HepG2 (cell line): ENCODE results near the gene PATL2. TPM values are rescaled to one million over a fixed set of nuclear protein-coding genes. Genes with fewer than 3 reads are reported as not detected.

ENCODE experiments used
- ARID4A ChIP-seq: sonication (generic); formaldehyde crosslinking; IDR thresholded peaks from 2 replicates; pipeline ENCODE4 v1.5.0; 2020; ENCODE audit warnings: mild to moderate bottlenecking, missing genetic modification reagents, borderline replicate concordance
- CENPT ChIP-seq: sonication (generic); formaldehyde crosslinking; IDR thresholded peaks from 2 replicates; pipeline ENCODE4 v1.8.0; 2022; ENCODE audit warnings: low read depth, mild to moderate bottlenecking, moderate library complexity, missing genetic modification reagents
- CHD2 ChIP-seq: IDR thresholded peaks from 2 replicates; pipeline ENCODE4 v1.6.1; 2011; ENCODE audit warnings: low read depth, low read length, improper control_type of control experiment
- EZH2 ChIP-seq: conservative IDR thresholded peaks from 2 replicates; pipeline ENCODE4 v1.6.1; 2012; ENCODE audit warnings: mild to moderate bottlenecking, low read depth, low read length, moderate library complexity
- HES4 ChIP-seq: sonication (generic); formaldehyde crosslinking; IDR thresholded peaks from 2 replicates; pipeline ENCODE4 v1.9.0; 2021; ENCODE audit warnings: mild to moderate bottlenecking, missing genetic modification reagents, borderline replicate concordance
- NKX3-1 ChIP-seq: sonication (generic); formaldehyde crosslinking; IDR thresholded peaks from 2 replicates; pipeline ENCODE4 v1.5.0; 2020; ENCODE audit warnings: missing genetic modification reagents
- RFX5 ChIP-seq: IDR thresholded peaks from 2 replicates; pipeline ENCODE4 v1.6.1; 2011; ENCODE audit warnings: low read depth, low read length, improper control_type of control experiment
- SETDB1 ChIP-seq: sonication (generic); formaldehyde crosslinking; IDR thresholded peaks from 2 replicates; pipeline ENCODE4 v1.5.1; 2020; ENCODE audit warnings: missing genetic modification reagents, mild to moderate bottlenecking, borderline replicate concordance
- TCF7 ChIP-seq: sonication (generic); IDR thresholded peaks from 2 replicates; pipeline ENCODE4 v1.6.1; 2016; ENCODE audit warnings: antibody characterized with exemption, low read depth
- ZC3H13 ChIP-seq: sonication (generic); formaldehyde crosslinking; IDR thresholded peaks from 2 replicates; pipeline ENCODE4 v1.8.1; 2023; ENCODE audit warnings: mild to moderate bottlenecking, missing genetic modification reagents, moderate library complexity
- ZNF20 ChIP-seq: sonication (generic); formaldehyde crosslinking; IDR thresholded peaks from 2 replicates; pipeline ENCODE4 v1.4.0; 2020; ENCODE audit warnings: mild to moderate bottlenecking, moderate library complexity, missing genetic modification reagents
- ZNF619 ChIP-seq: sonication (generic); formaldehyde crosslinking; IDR thresholded peaks from 2 replicates; pipeline ENCODE4 v1.4.0; 2020; ENCODE audit warnings: mild to moderate bottlenecking, missing genetic modification reagents
- ZNF720 ChIP-seq: sonication (generic); formaldehyde crosslinking; IDR thresholded peaks from 2 replicates; pipeline ENCODE4 v1.4.0; 2020; ENCODE audit warnings: missing genetic modification reagents
- polyA plus RNA-seq, 8 experiments: library from polyadenylated mRNA; depleted of rRNA in 3 of 8; stranded (reverse) in 7 of 8; unstranded in 1 of 8; fragments of >200 nt; fragmentation: Illumina TruSeq in 4 of 8; extraction: Trizol in 4 of 8; gene quantifications; 2 replicates each; pipeline versions ENCODE4 v1.2.1 to v1.2.3, GENCODE V29; 2011 to 2016; ENCODE audit warnings: low read depth in 4 of 8, missing spikeins in 1 of 8, mixed read lengths in 1 of 8; ENCODE audit not compliant: insufficient read depth in 1 of 8
- total RNA-seq, 5 experiments: library from RNA; depleted of rRNA; stranded (reverse); fragments of >200 nt; fragmentation: Illumina TruSeq; extraction: Trizol; gene quantifications; 2 replicates each; pipeline ENCODE4 v1.2.3, GENCODE V29; 2016; ENCODE audit warnings: low read depth in 1 of 5
- TF ChIP-seq, protein P1 (sequence below): sonication (generic); formaldehyde crosslinking; IDR thresholded peaks from 2 replicates; pipeline ENCODE4 v1.5.1; 2020; ENCODE audit warnings: missing genetic modification reagents, mild to moderate bottlenecking, borderline replicate concordance
- TF ChIP-seq, protein P2 (sequence below): sonication (generic); formaldehyde crosslinking; IDR thresholded peaks from 2 replicates; pipeline ENCODE4 v1.4.0; 2020; ENCODE audit warnings: mild to moderate bottlenecking, low read depth, missing genetic modification reagents
- TF ChIP-seq, protein P3 (sequence below): sonication (generic); formaldehyde crosslinking; IDR thresholded peaks from 2 replicates; pipeline ENCODE4 v1.5.0; 2020; ENCODE audit warnings: mild to moderate bottlenecking, missing genetic modification reagents

The PATL2 gene
- total and polyA plus RNA-seq, 2 of the 13 experiments (the other 11 are each of a cell fraction or from before 2014, with no cell fraction given), result 0.15 to 0.53 TPM

DNA sequence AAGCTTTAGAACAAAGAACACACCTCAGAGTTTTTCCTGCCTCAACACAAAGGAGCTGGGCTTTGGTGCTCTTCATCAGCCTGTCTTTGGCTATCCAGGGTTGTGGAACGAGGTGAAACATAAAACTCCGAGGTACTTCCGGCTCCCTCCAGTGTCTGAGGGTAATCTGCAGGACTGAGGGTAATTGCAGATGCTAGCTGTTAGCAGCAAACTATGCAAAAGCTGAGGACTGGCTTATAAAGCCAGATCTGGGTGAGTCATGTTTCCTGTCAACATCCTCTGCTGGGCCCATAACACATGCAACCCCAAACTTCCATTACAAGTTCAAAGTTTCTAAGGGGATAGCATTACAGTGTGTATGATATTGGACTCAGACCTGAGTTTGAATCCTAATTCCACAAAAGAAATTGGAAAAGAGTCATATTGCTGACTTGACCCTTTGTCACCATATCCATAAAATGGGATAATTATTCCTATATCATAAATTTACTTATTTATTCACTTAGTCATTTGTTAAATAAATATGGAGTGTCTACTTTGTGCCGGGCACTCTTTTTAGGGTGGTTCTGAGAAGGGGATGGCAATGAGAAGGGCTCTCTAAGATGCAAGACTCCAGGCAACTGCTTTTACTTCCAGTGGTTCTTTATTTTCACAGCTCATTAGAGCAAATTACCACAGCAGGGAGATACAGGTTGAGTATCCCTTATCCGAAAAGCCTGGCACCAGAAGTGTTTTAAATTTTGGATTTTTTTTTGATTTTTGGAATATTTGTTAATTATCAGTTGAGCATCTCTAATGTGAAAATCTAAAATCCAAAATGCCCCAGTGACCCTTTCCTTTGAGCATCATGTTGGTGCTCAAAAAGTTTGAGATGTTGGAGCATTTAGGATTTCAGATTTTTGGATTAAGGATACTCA lies 15.7 kb upstream of the PATL2 start (continued):
- TF ChIP-seq ARID4A (CRISPR knock-in tag) (no peak), CENPT (CRISPR knock-in tag) (no peak), ZNF720 (CRISPR knock-in tag) (no peak), HES4 (CRISPR knock-in tag) (no peak), ZNF20 (CRISPR knock-in tag) (no peak), CHD2 (no peak), TCF7 (no peak), ZNF619 (CRISPR knock-in tag) (no peak), EZH2 (no peak), ZC3H13 (CRISPR knock-in tag) (no peak), SETDB1 (no peak), RFX5 (no peak), NKX3-1 (no peak)
- TF ChIP-seq, protein P1, sequence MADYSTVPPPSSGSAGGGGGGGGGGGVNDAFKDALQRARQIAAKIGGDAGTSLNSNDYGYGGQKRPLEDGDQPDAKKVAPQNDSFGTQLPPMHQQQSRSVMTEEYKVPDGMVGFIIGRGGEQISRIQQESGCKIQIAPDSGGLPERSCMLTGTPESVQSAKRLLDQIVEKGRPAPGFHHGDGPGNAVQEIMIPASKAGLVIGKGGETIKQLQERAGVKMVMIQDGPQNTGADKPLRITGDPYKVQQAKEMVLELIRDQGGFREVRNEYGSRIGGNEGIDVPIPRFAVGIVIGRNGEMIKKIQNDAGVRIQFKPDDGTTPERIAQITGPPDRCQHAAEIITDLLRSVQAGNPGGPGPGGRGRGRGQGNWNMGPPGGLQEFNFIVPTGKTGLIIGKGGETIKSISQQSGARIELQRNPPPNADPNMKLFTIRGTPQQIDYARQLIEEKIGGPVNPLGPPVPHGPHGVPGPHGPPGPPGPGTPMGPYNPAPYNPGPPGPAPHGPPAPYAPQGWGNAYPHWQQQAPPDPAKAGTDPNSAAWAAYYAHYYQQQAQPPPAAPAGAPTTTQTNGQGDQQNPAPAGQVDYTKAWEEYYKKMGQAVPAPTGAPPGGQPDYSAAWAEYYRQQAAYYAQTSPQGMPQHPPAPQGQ (CRISPR knock-in tag), result no peak
- TF ChIP-seq, protein P2, sequence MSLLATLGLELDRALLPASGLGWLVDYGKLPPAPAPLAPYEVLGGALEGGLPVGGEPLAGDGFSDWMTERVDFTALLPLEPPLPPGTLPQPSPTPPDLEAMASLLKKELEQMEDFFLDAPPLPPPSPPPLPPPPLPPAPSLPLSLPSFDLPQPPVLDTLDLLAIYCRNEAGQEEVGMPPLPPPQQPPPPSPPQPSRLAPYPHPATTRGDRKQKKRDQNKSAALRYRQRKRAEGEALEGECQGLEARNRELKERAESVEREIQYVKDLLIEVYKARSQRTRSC (CRISPR knock-in tag), result no peak
- TF ChIP-seq, protein P3, sequence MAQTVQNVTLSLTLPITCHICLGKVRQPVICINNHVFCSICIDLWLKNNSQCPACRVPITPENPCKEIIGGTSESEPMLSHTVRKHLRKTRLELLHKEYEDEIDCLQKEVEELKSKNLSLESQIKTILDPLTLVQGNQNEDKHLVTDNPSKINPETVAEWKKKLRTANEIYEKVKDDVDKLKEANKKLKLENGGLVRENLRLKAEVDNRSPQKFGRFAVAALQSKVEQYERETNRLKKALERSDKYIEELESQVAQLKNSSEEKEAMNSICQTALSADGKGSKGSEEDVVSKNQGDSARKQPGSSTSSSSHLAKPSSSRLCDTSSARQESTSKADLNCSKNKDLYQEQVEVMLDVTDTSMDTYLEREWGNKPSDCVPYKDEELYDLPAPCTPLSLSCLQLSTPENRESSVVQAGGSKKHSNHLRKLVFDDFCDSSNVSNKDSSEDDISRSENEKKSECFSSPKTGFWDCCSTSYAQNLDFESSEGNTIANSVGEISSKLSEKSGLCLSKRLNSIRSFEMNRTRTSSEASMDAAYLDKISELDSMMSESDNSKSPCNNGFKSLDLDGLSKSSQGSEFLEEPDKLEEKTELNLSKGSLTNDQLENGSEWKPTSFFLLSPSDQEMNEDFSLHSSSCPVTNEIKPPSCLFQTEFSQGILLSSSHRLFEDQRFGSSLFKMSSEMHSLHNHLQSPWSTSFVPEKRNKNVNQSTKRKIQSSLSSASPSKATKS (CRISPR knock-in tag), result no peak
